H9 (cell line): ENCODE data around the gene SAMM50. TPM values are rescaled to one million over a fixed set of nuclear protein-coding genes. Genes with fewer than 3 reads are reported as not detected.

Experiments
- DNase-seq: peaks from one replicate; pipeline ENCODE4 v3.0.0-alpha.2; 2017
- H2AFZ ChIP-seq: one replicate; pipeline ENCODE4 v1.6.1; 2013; ENCODE audit warnings: mild to moderate bottlenecking, low read length, control low read depth, moderate library complexity
- H2AK5ac ChIP-seq: 2 replicates; pipeline ENCODE4 v1.6.1; 2013; ENCODE audit warnings: low read length, control low read depth, mixed read lengths; ENCODE audit not compliant: insufficient read length
- H2BK120ac ChIP-seq: one replicate; pipeline ENCODE4 v1.6.1; 2013; ENCODE audit warnings: low read depth, mild to moderate bottlenecking, low read length, control low read depth, inconsistent platforms; ENCODE audit not compliant: poor library complexity, severe bottlenecking
- H2BK12ac ChIP-seq: 2 replicates; pipeline ENCODE4 v1.6.1; 2013; ENCODE audit warnings: low read length, control low read depth, mixed read lengths, low read depth; ENCODE audit not compliant: insufficient read length
- H2BK15ac ChIP-seq: 2 replicates; pipeline ENCODE4 v1.6.1; 2013; ENCODE audit warnings: low read depth, low read length, control low read depth
- H2BK20ac ChIP-seq: one replicate; pipeline ENCODE4 v1.6.1; 2013; ENCODE audit warnings: low read depth, mild to moderate bottlenecking, low read length, control low read depth, inconsistent platforms; ENCODE audit not compliant: poor library complexity, severe bottlenecking
- H2BK5ac ChIP-seq: 2 replicates; pipeline ENCODE4 v1.6.1; 2013; ENCODE audit warnings: low read length, control low read depth, mixed read lengths; ENCODE audit not compliant: insufficient read length
- H3K14ac ChIP-seq: 2 replicates; pipeline ENCODE4 v1.6.1; 2013; ENCODE audit warnings: low read length, control low read depth; ENCODE audit not compliant: insufficient read depth
- H3K18ac ChIP-seq: 2 replicates; pipeline ENCODE4 v1.6.1; 2013; ENCODE audit warnings: low read depth, mild to moderate bottlenecking, mixed read lengths, low read length, control low read depth; ENCODE audit not compliant: insufficient read length
- H3K23ac ChIP-seq: 2 replicates; pipeline ENCODE4 v1.6.1; 2013; ENCODE audit warnings: low read length, control low read depth, mixed read lengths, low read depth; ENCODE audit not compliant: insufficient read length
- H3K23me2 ChIP-seq: 2 replicates; pipeline ENCODE4 v1.6.1; 2013; ENCODE audit warnings: low read depth, mild to moderate bottlenecking, mixed read lengths, low read length, control low read depth; ENCODE audit not compliant: insufficient read length, poor library complexity, severe bottlenecking
- H3K27ac ChIP-seq: 2 replicates; pipeline ENCODE4 v1.5.1; 2013; ENCODE audit warnings: low read length, control low read depth, mixed read lengths, low read depth; ENCODE audit not compliant: insufficient read length
- H3K27me3 ChIP-seq: 2 replicates; pipeline ENCODE4 v1.6.1; 2013; ENCODE audit warnings: low read length, control low read depth, inconsistent platforms; ENCODE audit not compliant: insufficient read depth
- H3K4ac ChIP-seq: 2 replicates; pipeline ENCODE4 v1.6.1; 2013; ENCODE audit warnings: low read depth, mild to moderate bottlenecking, control low read depth, inconsistent platforms, low read length, moderate library complexity
- H3K4me1 ChIP-seq: 2 replicates; pipeline ENCODE4 v1.6.1; 2013; ENCODE audit warnings: low read length, control low read depth, inconsistent platforms; ENCODE audit not compliant: insufficient read depth
- H3K4me2 ChIP-seq: 2 replicates; pipeline ENCODE4 v1.6.1; 2013; ENCODE audit warnings: low read length, control low read depth, mixed read lengths; ENCODE audit not compliant: insufficient read length, insufficient read depth
- H3K56ac ChIP-seq: 2 replicates; pipeline ENCODE4 v1.6.1; 2013; ENCODE audit warnings: low read depth, mild to moderate bottlenecking, mixed read lengths, low read length, control low read depth; ENCODE audit not compliant: insufficient read length
- H3K79me1 ChIP-seq: 2 replicates; pipeline ENCODE4 v1.6.1; 2013; ENCODE audit warnings: low read depth, mild to moderate bottlenecking, moderate library complexity, low read length, control low read depth, inconsistent platforms; ENCODE audit not compliant: insufficient read depth, poor library complexity, severe bottlenecking
- H3K79me2 ChIP-seq: 2 replicates; pipeline ENCODE4 v1.6.1; 2013; ENCODE audit warnings: low read length, control low read depth, inconsistent platforms; ENCODE audit not compliant: insufficient read depth
- H3K9ac ChIP-seq: 2 replicates; pipeline ENCODE4 v1.6.1; 2013; ENCODE audit warnings: low read length, control low read depth, mixed read lengths; ENCODE audit not compliant: insufficient read length; ENCODE audit errors: extremely low read depth
- H3K9me3 ChIP-seq: one replicate; pipeline ENCODE4 v1.6.1; 2013; ENCODE audit warnings: low read depth, low read length, inconsistent platforms; ENCODE audit not compliant: control insufficient read depth
- H3T11ph ChIP-seq: one replicate; pipeline ENCODE4 v1.6.1; 2013; ENCODE audit warnings: mild to moderate bottlenecking, low read length, control low read depth, inconsistent platforms
- H4K20me1 ChIP-seq: one replicate; pipeline ENCODE4 v1.6.1; 2013; ENCODE audit not compliant: control insufficient read depth, insufficient read length, insufficient read depth
- H4K5ac ChIP-seq: 2 replicates; pipeline ENCODE4 v1.6.1; 2013; ENCODE audit warnings: low read depth, mild to moderate bottlenecking, mixed read lengths, low read length, control low read depth; ENCODE audit not compliant: insufficient read length
- H4K8ac ChIP-seq: replicated peaks from 2 replicates; pipeline ENCODE4 v1.6.1; 2013; ENCODE audit warnings: low read length, control low read depth, mixed read lengths, low read depth; ENCODE audit not compliant: insufficient read length
- H4K91ac ChIP-seq: 2 replicates; pipeline ENCODE4 v1.6.1; 2013; ENCODE audit warnings: low read depth, mild to moderate bottlenecking, moderate library complexity, mixed read lengths, low read length, control low read depth; ENCODE audit not compliant: insufficient read length
- H3K27ac Mint-ChIP-seq, 3 experiments: 2 replicates in 2 of 3; 3 replicates in 1 of 3; pipeline ENCODE4 v1.8.0; 2020 to 2021; ENCODE audit warnings: mixed read lengths in 3 of 3, mild to moderate bottlenecking in 1 of 3, moderate library complexity in 1 of 3
- H3K27me3 Mint-ChIP-seq: 2 replicates; pipeline ENCODE4 v1.8.0; 2021; ENCODE audit warnings: low read depth, mild to moderate bottlenecking, moderate library complexity, mixed read lengths
- H3K36me3 Mint-ChIP-seq, 3 experiments: 2 replicates in 2 of 3; 3 replicates in 1 of 3; pipeline ENCODE4 v1.8.0; 2020 to 2021; ENCODE audit warnings: low read depth in 3 of 3, mixed read lengths in 3 of 3; ENCODE audit not compliant: insufficient read depth in 1 of 3
- H3K4me1 Mint-ChIP-seq, 2 experiments: 2 replicates each; pipeline ENCODE4 v1.8.0; 2020; ENCODE audit warnings: mixed read lengths in 2 of 2
- H3K4me3 Mint-ChIP-seq, 2 experiments: 2 replicates in 1 of 2; 3 replicates in 1 of 2; pipeline ENCODE4 v1.8.0; 2020 to 2021; ENCODE audit warnings: mild to moderate bottlenecking in 2 of 2, mixed read lengths in 2 of 2, moderate library complexity in 1 of 2
- H3K9me3 Mint-ChIP-seq, 2 experiments: 2 replicates in 1 of 2; 3 replicates in 1 of 2; pipeline ENCODE4 v1.8.0; 2020; ENCODE audit warnings: mild to moderate bottlenecking in 2 of 2, mixed read lengths in 2 of 2, moderate library complexity in 1 of 2
- CTCF ChIP-seq: fragments of 200-600 bp; sonication (generic); conservative IDR thresholded peaks from 3 replicates; pipeline ENCODE4 v1.8.0; 2021; ENCODE audit warnings: antibody characterized with exemption, mild to moderate bottlenecking
- WGBS: extraction: QIAGEN DNeasy Blood & Tissue Kit; methylation state at CpG from one replicate; pipeline ENCODE4 v1.1.7; 2013; ENCODE audit warnings: missing lambda C conversion rate, low lambda C conversion rate, mixed read lengths; ENCODE audit not compliant: insufficient read length; ENCODE audit errors: extremely low coverage; 5-methylcytosine and 5-hydroxymethylcytosine counted together
- total RNA-seq: library from RNA; stranded (reverse); gene quantifications from 2 replicates; pipeline ENCODE4 v1.2.1, GENCODE V29; 2021

The SAMM50 gene
- total RNA-seq, 1 experiment from 2014 or later, result 57.2 TPM

GRCh38 chr22:43922123-43922522 lies 33.1 kb upstream of the SAMM50 start:
- Histone ChIP-seq H3K9me3 (no peaks in the 10 kb centered on the region), H3K9ac (no peak overlapping the region), H3K27ac (no peak overlapping the region), H3K79me2 (no peaks in the 10 kb centered on the region; the same call in 1 of the 2 replicates), H4K5ac (no peak overlapping the region), H2BK20ac (no peak overlapping the region), H3K23me2 (peaks cover 3% of the 10 kb centered on the region), H2BK15ac (no peak overlapping the region), H3K4me2 (no peak overlapping the region), H3K4me1 (peaks cover 3% of the 10 kb centered on the region; the same call in 1 of the 2 replicates), H3T11ph (no peak overlapping the region), H4K20me1 (no peaks in the 10 kb centered on the region), H3K14ac (no peak overlapping the region), H4K91ac (no peak overlapping the region), H4K8ac (no peak overlapping the region), H2BK120ac (no peak overlapping the region), H2BK12ac (no peak overlapping the region), H2AK5ac (no peak overlapping the region), H3K79me1 (no peaks in the 10 kb centered on the region), H3K4ac (no peak overlapping the region), H2AFZ (no peak overlapping the region), H3K27me3 (no peaks in the 10 kb centered on the region), H3K18ac (no peak overlapping the region), H2BK5ac (no peak overlapping the region), H3K56ac (no peak overlapping the region), H3K23ac (no peak overlapping the region)
- no peak overlapping the region for H3K4me3 Mint-ChIP-seq
- H3K36me3 Mint-ChIP-seq, result peaks cover 4 to 10% (median 8%) of the 10 kb centered on the region in 3 experiments; a peak in 6 of 7 replicates
- no peak overlapping the region; a peak in 1 of 7 replicates for H3K27ac Mint-ChIP-seq
- no CpG with 5 or more reads among the region's 3 CpGs for WGBS
- DNase-seq, result peak; percentile 43
- peaks cover 30 to 34% of the 10 kb centered on the region in 2 experiments for H3K4me1 Mint-ChIP-seq
- H3K9me3 Mint-ChIP-seq, result no peaks in the 10 kb centered on the region; a peak in 1 of 5 replicates
- TF ChIP-seq CTCF, result peak; percentile 51
- peaks cover 14% of the 10 kb centered on the region for H3K27me3 Mint-ChIP-seq
